Subcutaneous abdominal adipose tissue (tissue), 5 donors: ENCODE measurements around the gene RPL5.

Experiments used
- H3K27ac ChIP-seq: one replicate; pipeline ENCODE4 v1.7.0; 2013; ENCODE audit warnings: low read depth, mild to moderate bottlenecking, inconsistent platforms, low read length, moderate library complexity
- H3K27me3 ChIP-seq, 5 donors: one replicate each; pipeline ENCODE4 v1.7.0; 2013; ENCODE audit warnings: low read length in 5 of 5, inconsistent platforms in 1 of 5; ENCODE audit not compliant: control insufficient read depth in 5 of 5, insufficient read depth in 4 of 5
- H3K36me3 ChIP-seq, 5 donors: one replicate each; pipeline ENCODE4 v1.7.0; 2013; ENCODE audit warnings: low read length in 5 of 5; ENCODE audit not compliant: control insufficient read depth in 5 of 5, insufficient read depth in 5 of 5
- H3K4me1 ChIP-seq, 5 donors: one replicate each; pipeline ENCODE4 v1.7.0; 2013; ENCODE audit warnings: low read length in 5 of 5, mild to moderate bottlenecking in 3 of 5, moderate library complexity in 1 of 5; ENCODE audit not compliant: control insufficient read depth in 5 of 5, insufficient read depth in 5 of 5
- H3K4me3 ChIP-seq, 5 donors: one replicate each; pipeline ENCODE4 v1.7.0; 2013; ENCODE audit warnings: low read length in 5 of 5, low read depth in 1 of 5
- H3K9ac ChIP-seq, 5 donors: one replicate each; pipeline ENCODE4 v1.7.0; 2013; ENCODE audit warnings: low read length in 5 of 5, mild to moderate bottlenecking in 4 of 5, moderate library complexity in 3 of 5
- H3K9me3 ChIP-seq, 5 donors: one replicate each; pipeline ENCODE4 v1.7.0; 2013; ENCODE audit warnings: low read length in 5 of 5; ENCODE audit not compliant: control insufficient read depth in 5 of 5
- donor health status: healthy.
- donor health status: healthy.
- donor health status: healthy.
- donor health status: healthy.
- donor health status: healthy.

RPL5 gene

GRCh38 chr1:92795166-92795565 lies 36.7 kb upstream of the RPL5 start:
- Histone ChIP-seq H3K9me3 (peaks cover 0 to 5% (median 0%) of the 10 kb centered on the region in 5 donors), H3K36me3 (no peaks in the 10 kb centered on the region), H3K27ac (no peak overlapping the region), H3K9ac (no peak overlapping the region), H3K27me3 (no peaks in the 10 kb centered on the region), H3K4me3 (no peak overlapping the region), H3K4me1 (peaks cover 0 to 3% (median 0%) of the 10 kb centered on the region in 5 donors)

GRCh38 chr1:92797297-92797696 lies 34.5 kb upstream of the RPL5 start:
- H3K9me3 ChIP-seq, result peaks cover 0 to 5% (median 0%) of the 10 kb centered on the region in 5 donors

GRCh38 chr1:92797961-92798360 lies 33.9 kb upstream of the RPL5 start:
- no peaks in the 10 kb centered on the region for H3K36me3 ChIP-seq
- no peak overlapping the region for H3K9ac ChIP-seq
- peaks cover 0 to 5% (median 0%) of the 10 kb centered on the region in 5 donors for H3K9me3 ChIP-seq
- H3K27me3 ChIP-seq, result no peaks in the 10 kb centered on the region
- no peak overlapping the region for H3K4me3 ChIP-seq
- no peaks in the 10 kb centered on the region for H3K4me1 ChIP-seq
- no peak overlapping the region for H3K27ac ChIP-seq

More at GRCh38 chr1:92797297-92797696, 34.5 kb upstream of the RPL5 start:
- no peaks in the 10 kb centered on the region for H3K36me3 ChIP-seq
- no peak overlapping the region for H3K9ac ChIP-seq
- no peak overlapping the region for H3K27ac ChIP-seq
- H3K4me1 ChIP-seq, result peaks cover 0 to 3% (median 0%) of the 10 kb centered on the region in 5 donors
- H3K27me3 ChIP-seq, result no peaks in the 10 kb centered on the region
- H3K4me3 ChIP-seq, result no peak overlapping the region

GRCh38 chr1:92803140-92803887 lies 28.5 kb upstream of the RPL5 start:
- H3K4me3 ChIP-seq, result no peak overlapping the region
- peak overlapping the region; percentile 16 for H3K27ac ChIP-seq
- no peaks in the 10 kb centered on the region for H3K9me3 ChIP-seq
- no peaks in the 10 kb centered on the region for H3K36me3 ChIP-seq
- no peaks in the 10 kb centered on the region for H3K27me3 ChIP-seq
- no peak overlapping the region for H3K9ac ChIP-seq
- peaks cover 0 to 6% (median 4%) of the 10 kb centered on the region in 5 donors for H3K4me1 ChIP-seq

GRCh38 chr1:92804721-92805201 lies 27.1 kb upstream of the RPL5 start:
- Histone ChIP-seq H3K36me3 (no peaks in the 10 kb centered on the region), H3K27me3 (no peaks in the 10 kb centered on the region), H3K9ac (no peak overlapping the region), H3K4me1 (peaks cover 0 to 6% (median 4%) of the 10 kb centered on the region in 5 donors), H3K4me3 (peak overlapping the region in 1 of 5 donors; percentile 6), H3K27ac (no peak overlapping the region), H3K9me3 (no peaks in the 10 kb centered on the region)

- Histone ChIP-seq H3K9me3 (no peaks in the 10 kb centered on the region), H3K36me3 (no peaks in the 10 kb centered on the region), H3K27me3 (no peaks in the 10 kb centered on the region), H3K4me1 (peaks cover 0 to 6% (median 4%) of the 10 kb centered on the region in 5 donors), H3K4me3 (no peak overlapping the region), H3K9ac (no peak overlapping the region), H3K27ac (no peak overlapping the region)
Measured at GRCh38 chr1:92805216-92805615, 26.6 kb upstream of the RPL5 start.

GRCh38 chr1:92808381-92808780 lies 23.5 kb upstream of the RPL5 start:
- Histone ChIP-seq H3K4me3 (no peak overlapping the region), H3K4me1 (peaks cover 0 to 6% (median 4%) of the 10 kb centered on the region in 5 donors), H3K9me3 (no peaks in the 10 kb centered on the region), H3K36me3 (no peaks in the 10 kb centered on the region), H3K27ac (no peak overlapping the region), H3K9ac (no peak overlapping the region), H3K27me3 (no peaks in the 10 kb centered on the region)

GRCh38 chr1:92816732-92817131 lies 15.1 kb upstream of the RPL5 start:
- Histone ChIP-seq H3K27ac (no peak overlapping the region), H3K9ac (no peak overlapping the region), H3K9me3 (no peaks in the 10 kb centered on the region), H3K4me1 (no peaks in the 10 kb centered on the region), H3K27me3 (no peaks in the 10 kb centered on the region), H3K4me3 (no peak overlapping the region), H3K36me3 (no peaks in the 10 kb centered on the region)

- Histone ChIP-seq H3K36me3 (no peaks in the 10 kb centered on the region), H3K27me3 (no peaks in the 10 kb centered on the region), H3K4me1 (no peaks in the 10 kb centered on the region), H3K27ac (no peak overlapping the region), H3K9ac (no peak overlapping the region), H3K4me3 (no peak overlapping the region), H3K9me3 (no peaks in the 10 kb centered on the region)
Measured at GRCh38 chr1:92817137-92817697, 14.6 kb upstream of the RPL5 start.

- Histone ChIP-seq H3K27me3 (no peaks in the 10 kb centered on the region), H3K4me1 (no peaks in the 10 kb centered on the region), H3K9ac (no peak overlapping the region), H3K27ac (no peak overlapping the region), H3K36me3 (no peaks in the 10 kb centered on the region), H3K9me3 (no peaks in the 10 kb centered on the region), H3K4me3 (no peak overlapping the region)
Measured at GRCh38 chr1:92817986-92818764, 13.7 kb upstream of the RPL5 start.
